CD4-positive, alpha-beta T cell treated with Interleukin-4 for 1 hour (primary cell): ENCODE results near the gene RDH13.
A peak's percentile ranks its signal among the peaks of the same experiment; 100 is the strongest.
"Not testable (repeated sequence)": the region's sequence is repeated elsewhere in the genome, so short reads cannot be mapped to it uniquely, and the experiment has no call there.

Source experiments
- DNase-seq, 2 donors: peaks; one replicate each; pipeline ENCODE4 v3.0.0-alpha.2; 2020 to 2022

RDH13 gene

GRCh38 chr19:55008781-55009180, 54.2 kb downstream of the RDH13 start:
- DNase-seq, result not testable (repeated sequence)

- DNase-seq, result not testable (repeated sequence)
Observed at GRCh38 chr19:55008189-55008588, 54.8 kb downstream of the RDH13 start.

GRCh38 chr19:55007537-55007936, 55.4 kb downstream of the RDH13 start:
- not testable (repeated sequence) for DNase-seq

- not testable (repeated sequence) for DNase-seq
Observed at GRCh38 chr19:55006795-55007194, 56.2 kb downstream of the RDH13 start.

GRCh38 chr19:55005684-55006488, 57.1 kb downstream of the RDH13 start:
- DNase-seq, result peak; percentile 80 to 94

- no peak for DNase-seq
Observed at GRCh38 chr19:55000761-55001160, 62.2 kb downstream of the RDH13 start.

GRCh38 chr19:54998751-54999239, 64.2 kb downstream of the RDH13 start:
- DNase-seq, result not testable (repeated sequence)

- DNase-seq, result no peak
Observed at GRCh38 chr19:54995561-54995960, 67.4 kb downstream of the RDH13 start.
